SW 1271 (cell line): ENCODE results near the gene RAB30.

Source experiments
- DNase-seq, 2 experiments: peaks; one replicate each; lab custom pipeline; 2025; lab: John Stamatoyannopoulos, UW

Gene RAB30

DNA sequence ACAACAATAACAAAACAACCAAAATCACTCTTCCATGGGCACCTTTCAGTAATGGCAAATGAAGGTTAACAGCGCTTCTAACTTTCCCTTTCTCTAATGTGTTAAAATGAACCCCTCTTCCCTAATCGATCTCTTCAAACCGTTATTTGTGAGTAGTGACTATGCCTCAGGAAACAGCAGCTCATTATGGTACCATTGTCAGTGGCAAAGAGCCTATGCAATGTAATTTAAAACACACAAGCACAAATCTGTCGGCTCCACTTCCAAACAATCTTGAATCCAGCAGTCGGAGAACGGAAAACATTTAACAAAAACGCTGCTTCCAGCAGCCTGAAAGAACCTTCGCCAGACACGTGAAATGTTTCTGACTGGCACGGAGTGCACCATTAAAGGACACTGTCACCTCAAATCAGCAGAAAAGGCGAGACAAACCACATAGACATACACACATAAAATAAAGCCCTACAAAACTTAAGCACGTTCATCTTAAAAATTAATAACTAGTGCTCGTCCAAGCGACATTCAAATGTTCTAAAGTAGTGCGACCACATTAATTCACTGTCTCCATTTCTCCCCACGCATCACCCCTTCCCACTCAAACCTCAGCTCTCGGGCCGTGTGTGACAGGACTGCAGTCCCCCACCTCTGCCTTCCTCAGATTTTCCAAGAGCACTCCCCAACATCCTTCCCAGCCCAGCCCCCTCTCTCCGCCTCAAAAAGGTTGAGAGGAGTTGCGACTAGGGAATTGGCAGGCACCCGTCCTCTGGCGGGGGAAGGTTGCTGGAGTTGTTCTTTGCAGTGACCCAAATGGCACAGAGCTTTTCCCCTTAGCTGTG lies 748 bp downstream of the RAB30 start:
- DNase-seq = no peak

DNA sequence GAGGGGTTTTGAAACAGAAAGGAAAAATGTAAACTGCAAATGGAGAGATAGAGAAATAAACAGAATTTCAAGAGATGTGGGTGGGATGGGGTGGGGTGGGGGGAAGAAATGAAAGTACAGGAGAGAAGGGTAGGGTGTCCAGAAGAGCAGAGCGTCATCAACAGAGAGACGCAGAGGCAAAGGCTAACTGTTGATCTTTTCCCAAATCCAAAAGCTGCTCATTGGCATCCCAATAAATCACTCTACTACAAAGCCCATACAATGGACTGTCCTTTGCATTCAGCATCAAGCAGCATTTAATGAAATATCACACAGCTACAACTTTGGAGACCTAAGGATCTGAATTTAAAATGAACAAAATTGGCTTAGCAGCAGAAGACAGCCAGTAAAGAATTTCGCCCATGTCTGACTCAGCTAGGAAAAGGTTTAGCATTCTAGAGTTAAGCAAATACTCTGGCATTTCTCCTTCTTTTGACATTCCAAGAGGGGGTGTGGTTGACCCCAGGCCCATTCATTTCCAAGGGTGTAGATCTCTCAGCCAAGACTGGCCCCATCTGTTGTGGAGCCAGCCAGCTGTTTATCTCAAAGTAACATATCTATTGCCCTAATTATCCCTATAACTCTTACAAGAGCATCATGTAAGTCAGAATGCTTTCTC lies 1.5 kb downstream of the RAB30 start:
- peak in 1 of 2 experiments; percentile 35 for DNase-seq

DNA sequence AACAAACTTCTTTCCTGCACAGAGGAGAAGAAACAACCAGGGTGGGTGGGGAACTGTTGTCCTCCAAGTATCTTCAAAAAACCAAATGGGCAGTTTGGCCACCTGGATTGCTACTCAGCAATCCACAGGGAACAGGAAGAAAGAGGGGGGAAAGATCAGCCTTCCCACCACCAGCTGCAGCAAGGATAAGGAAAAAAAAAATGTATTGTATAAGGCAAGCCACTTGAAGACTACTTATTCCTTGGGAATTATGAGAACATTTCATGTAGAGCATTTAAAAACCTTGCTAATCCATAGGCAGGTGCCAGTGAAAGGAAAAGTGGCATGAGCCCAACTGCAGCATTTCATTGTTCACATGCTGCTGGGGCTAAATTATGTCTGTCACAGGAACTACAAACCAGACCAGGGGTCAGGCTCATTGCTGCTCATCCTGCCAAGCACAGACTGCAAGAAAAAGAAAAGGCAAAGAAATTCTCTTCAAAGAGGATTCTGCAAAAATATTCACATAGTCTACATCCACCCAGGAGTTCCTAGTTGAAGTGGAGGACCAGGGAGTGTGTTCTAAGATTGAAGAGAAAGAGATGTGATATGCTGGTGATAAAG lies 2.2 kb downstream of the RAB30 start:
- no peak for DNase-seq

DNA sequence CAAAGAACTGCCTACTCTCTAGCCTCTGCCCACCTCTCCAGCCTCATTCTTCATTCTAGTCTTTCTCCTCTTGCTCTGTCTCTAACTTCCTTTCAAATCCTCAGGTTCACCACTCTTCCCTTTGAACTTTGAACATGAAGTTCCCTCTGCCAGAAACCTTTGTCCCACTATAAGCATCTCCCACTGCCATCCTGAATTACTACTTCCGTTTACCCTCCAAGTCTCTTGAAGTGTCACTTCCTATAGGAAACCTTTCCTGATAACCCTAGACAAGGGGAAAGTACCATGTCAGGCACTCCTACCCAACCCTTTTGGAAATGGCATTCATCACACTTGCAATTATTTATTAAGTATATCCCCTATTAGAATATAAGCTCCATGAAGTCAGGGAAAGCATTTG lies 3.1 kb downstream of the RAB30 start:
- no peak for DNase-seq

DNA sequence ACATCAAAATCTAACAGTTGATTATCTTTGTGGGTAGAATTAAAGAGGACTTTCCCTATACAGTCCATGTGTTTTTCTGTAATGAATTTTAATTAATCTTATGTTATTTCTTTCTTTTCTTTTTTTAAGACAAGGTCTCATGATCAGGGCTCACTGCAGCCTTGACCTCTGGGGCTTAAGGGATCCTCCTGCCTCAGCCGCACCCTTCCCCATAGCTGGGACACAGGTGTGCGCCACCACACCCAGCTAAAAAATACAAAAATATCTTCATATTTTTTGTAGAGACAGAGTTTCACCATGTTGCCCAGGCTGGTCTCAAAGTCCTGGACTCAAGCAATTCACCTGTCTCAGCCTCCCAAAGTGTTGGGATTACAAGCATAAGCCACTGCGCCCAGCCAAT lies 7.7 kb downstream of the RAB30 start:
- no peak for DNase-seq

DNA sequence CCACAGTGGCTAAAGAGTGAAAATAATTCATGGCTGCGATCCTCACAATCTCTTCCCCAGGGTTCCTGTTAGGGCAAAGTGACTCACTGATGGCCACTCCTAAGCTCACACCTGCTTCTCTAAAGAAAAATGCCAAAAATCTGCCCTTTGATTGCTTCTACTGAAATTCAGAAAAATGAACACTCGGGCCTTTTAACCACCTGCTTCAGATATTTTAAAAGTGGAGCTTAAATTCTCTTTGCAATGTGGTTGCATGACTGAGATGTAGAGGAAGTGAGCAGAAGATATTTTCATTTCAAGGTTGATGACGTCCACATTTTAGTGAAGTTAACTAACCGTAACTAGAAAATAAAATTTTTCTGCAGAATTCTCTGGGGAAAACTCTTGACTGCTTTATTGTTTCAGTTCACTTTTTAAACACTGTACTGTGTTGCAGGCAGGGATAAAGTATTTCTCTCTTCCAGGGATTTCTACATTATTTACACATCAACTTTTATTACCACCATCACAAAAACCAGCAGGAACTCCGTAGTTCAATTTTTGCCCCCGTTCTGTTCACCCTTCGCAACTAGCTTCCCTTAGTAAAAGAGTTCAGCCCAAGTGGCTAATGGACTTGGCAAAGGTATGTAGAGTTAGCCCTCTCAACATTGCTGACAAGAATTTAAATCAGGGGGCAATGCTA lies 8.5 kb downstream of the RAB30 start:
- no peak for DNase-seq

DNA sequence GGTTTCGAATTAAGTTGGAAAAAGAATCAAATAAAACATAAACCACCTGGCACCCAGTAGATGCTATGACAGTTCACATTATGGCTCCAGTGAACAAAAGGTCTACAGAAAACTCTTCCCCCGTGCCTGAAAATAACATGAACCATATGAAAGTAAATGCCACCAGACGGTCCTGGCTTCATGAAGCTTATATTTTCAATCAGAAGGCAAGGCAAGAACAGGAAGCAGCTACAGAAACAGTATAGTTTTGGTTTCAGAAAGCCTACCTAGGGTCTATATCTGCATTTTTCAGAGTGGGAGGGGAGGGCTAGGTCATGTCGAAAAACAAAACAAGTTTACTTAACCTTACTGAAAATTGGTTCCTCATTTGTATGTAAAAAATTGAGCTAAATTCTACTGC lies 9.8 kb downstream of the RAB30 start:
- DNase-seq = no peak

DNA sequence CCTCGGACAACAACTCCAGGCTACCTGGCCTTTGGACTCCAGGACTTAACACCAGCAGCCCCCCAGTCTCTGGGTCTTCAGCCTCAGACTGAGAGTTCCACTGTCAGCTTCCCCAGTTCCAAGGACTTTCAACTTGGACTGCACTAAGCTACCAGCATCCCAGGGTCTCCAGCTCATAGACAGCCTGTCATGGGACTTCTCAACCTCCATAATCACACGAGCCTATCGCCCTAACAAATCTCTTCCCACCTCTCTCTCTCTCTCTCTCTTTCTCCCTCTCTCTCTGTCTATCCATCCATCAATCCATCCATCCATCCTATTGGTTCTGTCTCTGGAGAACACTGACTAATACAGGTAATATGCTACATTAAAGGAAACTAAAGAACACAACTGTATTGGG lies 10.7 kb downstream of the RAB30 start:
- DNase-seq = no peak

DNA sequence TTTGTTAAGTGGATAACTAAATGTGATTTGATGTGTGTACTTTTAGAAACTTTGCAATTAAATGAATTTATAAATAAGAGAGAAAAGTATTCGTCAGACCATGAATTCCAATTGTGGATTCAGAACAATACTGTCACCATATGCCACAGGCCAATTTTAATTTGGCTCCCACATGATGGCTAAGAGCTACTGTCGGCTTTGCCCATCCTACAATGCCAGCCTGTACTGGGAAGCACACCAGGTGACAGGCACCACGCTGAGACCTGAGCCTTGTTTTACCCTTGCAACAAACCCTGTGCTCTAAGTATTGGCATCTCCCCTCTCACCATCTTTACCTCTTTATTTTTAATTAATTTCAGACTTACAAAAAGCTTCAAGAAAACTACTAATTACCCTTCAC lies 14.0 kb downstream of the RAB30 start:
- DNase-seq = no peak

DNA sequence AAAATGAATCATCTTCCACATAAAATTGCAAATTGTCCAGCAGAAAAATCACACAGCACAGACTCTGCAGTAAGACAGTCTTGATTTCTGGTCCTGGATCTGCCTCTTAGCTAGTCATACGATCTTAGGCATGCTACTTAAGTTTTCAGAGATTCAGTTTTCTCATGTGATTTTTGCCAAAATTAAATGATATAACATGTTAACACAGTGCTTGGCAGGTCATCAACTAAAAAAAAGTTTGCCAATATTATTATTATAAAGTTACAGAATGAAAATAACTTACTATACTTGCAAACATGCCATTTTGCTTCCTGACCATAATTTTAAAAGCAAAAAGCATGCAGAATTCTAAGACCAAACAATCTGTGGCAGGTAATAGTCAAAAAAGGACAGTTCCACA lies 15.1 kb downstream of the RAB30 start:
- no peak for DNase-seq

DNA sequence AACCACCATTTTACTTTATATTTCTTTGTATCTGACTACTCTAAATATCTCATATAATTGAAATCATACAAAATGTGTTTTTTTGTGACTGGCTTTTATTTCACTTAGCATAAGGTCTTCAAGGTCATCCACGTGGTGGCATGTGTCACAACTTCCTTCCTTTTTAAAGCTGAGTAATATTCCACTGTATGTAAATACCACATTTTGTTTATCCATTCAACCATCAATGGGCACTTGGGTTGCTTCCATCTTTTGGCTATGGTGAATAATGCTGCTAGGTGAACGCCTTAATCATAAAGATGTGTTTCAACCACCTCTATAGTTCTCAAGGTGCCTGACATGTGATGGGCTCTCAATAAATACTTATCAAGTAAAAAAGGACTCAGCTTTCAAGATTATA lies 15.5 kb downstream of the RAB30 start:
- DNase-seq = no peak

DNA sequence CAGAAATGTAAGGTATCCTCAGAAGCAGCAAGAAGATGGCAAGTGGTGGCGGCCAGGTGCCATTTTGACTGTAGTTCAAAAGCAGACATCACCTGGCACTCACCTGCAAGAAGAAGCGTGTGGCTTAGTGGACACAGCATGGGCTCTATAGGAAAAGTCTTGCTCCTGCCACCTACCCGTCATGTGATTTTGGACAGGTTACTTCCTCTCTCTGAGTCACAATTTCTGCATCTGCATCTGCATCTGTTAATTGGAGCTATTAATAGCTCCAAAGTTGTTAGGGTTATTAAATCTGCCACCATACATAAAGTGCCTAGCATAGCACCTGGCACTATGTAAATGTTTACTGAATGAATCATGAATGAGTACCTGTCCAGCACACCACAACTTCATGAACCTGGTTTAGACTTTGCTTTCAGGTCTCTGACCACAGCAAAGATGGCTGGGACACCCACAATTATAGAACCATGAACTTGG lies 16.8 kb downstream of the RAB30 start:
- DNase-seq = no peak

DNA sequence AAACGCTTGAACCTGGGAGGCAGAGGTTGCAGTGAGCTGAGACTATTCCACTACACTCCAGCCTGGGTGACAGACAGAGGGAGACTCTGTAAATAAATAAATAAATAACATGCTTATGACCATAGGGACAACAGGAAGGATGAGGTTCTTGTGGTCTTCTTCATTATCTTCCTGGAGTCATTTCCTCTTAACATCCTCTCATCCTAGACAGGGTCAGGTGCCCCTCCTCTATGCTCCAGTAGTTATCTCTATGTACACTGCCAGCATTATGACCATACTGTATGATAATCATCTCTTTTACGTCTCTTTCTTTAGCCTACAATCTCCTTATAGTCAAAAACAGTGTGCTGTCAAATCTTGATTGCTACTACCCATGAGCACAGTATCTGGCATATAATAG lies 17.7 kb downstream of the RAB30 start:
- DNase-seq = no peak

DNA sequence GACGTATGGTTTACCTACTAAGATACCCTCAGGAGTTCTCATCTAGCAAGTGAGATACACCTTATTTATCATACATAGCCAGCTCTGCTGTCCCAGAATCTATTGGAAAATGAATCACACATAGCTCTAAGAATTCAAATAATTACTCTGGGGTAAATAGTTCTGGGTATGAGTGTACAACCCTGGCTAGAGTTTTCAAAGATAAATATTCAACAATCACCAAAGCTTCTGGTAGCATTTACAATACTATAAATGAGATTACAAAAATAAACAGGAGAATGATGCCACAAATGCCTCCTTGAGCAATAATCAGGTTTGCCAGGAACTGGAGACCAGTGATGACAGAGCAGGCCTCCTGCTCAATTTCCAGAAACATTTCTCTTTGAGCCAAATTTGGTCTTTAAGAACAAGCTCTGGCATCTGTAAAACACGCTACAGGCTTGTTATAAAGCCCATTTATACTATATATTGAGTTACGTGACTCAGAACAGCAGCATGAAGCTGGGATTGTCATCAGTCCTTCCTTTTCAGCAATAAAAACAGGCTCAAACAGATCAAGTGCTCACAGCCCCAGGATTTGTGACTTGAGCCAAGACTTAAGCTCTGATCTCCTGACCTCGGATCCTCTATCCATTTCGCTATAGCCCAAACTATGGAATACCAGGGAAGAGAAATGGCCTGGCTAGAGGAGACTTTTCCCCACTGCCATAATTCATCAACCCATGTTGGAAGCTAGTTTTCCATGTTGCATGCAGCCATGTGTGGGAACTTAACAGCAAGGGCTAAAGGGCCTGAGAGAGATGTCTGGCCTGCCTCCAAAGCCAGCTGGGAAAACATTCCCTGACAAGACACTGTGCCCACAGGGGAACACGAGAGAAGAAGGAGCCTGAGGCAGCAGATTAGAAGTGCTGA lies 19.7 kb downstream of the RAB30 start:
- DNase-seq = peak in 1 of 2 experiments; percentile 31

DNA sequence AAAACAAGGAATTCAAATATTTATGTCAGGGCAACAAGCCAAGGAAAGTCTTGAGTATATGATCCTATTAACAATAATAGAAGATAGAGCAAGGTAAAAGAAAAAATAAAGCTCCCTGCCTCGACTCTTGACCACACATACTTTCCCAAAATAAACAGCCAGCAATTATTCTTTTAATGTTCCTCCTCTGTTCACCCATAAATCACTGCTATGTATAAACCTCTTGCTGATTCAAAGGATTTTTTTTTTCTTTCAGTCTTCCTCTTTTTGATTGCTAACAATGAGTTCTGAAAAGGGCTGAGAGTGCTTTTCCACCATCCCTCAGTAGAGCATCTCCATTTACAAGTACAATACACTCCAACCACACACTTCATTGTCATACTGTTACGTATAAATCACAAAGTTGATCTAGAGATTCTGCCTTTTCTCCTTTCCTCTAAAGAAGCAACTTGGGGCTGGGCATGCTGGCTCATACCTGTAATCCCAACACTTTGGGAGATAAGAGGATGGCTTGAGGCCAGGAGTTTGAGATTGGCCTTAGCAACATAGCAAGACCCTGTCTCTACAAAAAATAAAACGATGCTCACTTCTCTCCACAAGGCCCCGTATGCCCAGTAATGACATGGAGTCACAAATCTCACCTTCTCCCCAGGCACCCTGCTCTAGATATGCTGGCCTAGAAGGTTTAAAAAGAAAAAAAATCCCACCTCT lies 24.0 kb downstream of the RAB30 start:
- no peak for DNase-seq

DNA sequence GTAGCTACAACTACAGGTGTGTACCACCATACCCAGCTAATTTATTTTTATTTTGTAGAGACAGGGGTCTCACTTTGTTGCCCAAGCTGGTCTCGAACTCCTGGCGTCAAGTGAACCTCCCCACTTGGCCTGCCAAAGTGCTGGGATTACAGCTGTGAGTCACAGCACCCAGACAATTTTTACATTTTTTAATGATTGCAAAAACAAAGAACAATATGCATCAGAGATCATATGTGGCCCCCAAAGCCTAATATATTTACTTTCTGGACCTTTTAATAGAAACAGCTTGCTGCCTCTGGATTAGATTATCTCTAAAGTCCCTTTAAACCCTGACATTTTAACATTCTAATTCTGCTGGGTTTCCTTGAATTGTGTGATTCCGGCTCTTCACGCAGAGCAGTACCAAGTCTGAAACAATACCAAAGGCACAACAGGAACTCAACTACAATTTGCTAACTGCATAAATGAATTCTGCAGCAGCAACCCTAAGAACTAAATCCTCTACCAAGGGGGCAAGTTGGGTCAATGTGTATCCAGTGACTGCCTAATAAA lies 25.0 kb downstream of the RAB30 start:
- DNase-seq = no peak

DNA sequence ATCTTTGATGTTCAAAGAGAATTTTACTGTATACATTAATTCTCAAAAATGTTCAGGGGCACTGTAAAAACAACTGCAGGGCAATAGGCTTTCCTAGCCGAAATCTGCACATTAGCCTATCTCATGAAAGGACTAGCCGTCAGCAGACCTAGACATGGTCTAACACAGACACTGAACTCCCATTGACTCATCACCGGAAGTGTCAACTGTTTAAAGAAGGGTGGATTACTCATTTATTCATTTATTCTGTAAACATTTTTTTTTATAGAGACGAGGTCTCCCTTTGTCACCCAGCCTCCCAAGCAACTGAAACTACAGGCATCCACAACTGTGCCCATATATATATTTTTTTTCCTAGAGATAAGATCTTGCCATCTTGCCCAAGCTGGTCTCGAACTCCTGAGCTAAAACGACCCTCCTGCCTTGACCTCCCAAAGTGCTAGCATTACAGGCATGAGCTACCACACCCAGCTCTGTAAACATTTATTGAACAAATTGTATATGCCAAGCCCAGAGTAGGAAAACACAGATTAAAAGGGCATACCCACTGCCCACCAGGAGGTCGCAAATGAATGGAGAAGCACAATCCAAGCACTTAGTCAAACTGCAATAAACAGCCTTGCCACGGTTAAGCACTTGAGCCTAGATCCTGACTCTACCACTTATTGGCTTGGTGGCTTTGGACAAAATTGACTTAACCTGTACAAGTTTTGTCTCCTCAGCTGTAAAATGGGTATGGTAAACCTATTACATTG lies 26.6 kb downstream of the RAB30 start:
- DNase-seq = peak in 1 of 2 experiments; percentile 37

DNA sequence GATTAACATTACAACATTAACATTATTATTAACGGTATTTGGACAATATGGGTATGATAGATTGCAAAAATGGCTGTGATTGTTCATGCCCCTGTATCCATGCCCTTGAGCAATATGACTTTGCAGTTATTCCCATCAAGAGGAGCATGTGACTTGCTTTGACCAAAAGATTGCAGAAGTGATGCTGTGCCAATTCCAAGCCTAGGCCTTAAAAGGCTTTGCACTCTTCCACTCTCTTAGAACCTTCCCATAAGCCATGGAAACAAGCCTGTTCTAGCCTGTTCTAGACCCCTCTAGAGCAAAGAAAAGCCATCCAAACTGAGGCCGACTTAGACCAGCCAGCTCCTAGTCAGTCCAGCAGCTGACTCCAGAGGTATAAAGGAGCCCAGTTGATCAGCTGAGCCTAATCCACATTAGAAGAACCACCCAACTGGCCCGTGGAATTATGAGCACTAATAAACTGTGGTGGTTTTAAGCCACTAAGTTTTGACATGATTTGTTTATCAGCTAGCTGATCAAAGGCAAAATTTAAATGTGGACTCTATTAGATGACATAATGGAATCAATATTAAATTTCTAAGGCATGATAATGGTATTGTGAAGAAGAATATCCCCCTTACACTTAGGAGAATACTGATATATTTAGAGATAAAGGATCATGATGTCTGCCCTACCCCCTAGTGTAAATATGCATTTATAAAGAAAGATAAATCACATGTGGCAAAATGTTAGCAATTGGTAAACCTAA lies 28.6 kb downstream of the RAB30 start:
- no peak for DNase-seq

DNA sequence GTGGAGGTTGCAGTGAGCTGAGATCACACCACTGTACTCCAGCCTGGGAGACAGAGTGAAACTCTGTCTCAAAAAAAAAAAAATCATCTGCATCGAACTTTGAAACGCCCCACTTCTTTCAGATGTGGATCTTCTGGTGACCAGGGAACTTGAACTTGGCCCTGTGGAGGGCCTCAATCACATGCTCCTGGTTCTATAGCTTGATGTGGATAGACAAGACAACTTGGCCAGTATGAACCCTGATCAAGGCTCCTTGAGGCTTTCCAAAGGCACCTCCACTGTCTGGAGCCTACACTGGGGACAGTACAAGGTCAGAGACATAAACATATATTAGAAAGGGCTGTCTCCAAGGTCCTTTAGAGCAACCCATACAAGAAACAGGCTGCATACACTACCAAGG lies 30.6 kb downstream of the RAB30 start:
- DNase-seq = no peak
